HUDEP-2 (cell line): ENCODE measurements around the gene LSP1.
A peak's percentile ranks its signal among the peaks of the same experiment; 100 is the strongest.

Experiments
- DNase-seq, 76 experiments: peaks; one replicate each; lab custom pipeline; 2025; ENCODE audit not compliant: unreplicated experiment in 76 of 76; lab: John Stamatoyannopoulos, UW

The LSP1 gene

DNA sequence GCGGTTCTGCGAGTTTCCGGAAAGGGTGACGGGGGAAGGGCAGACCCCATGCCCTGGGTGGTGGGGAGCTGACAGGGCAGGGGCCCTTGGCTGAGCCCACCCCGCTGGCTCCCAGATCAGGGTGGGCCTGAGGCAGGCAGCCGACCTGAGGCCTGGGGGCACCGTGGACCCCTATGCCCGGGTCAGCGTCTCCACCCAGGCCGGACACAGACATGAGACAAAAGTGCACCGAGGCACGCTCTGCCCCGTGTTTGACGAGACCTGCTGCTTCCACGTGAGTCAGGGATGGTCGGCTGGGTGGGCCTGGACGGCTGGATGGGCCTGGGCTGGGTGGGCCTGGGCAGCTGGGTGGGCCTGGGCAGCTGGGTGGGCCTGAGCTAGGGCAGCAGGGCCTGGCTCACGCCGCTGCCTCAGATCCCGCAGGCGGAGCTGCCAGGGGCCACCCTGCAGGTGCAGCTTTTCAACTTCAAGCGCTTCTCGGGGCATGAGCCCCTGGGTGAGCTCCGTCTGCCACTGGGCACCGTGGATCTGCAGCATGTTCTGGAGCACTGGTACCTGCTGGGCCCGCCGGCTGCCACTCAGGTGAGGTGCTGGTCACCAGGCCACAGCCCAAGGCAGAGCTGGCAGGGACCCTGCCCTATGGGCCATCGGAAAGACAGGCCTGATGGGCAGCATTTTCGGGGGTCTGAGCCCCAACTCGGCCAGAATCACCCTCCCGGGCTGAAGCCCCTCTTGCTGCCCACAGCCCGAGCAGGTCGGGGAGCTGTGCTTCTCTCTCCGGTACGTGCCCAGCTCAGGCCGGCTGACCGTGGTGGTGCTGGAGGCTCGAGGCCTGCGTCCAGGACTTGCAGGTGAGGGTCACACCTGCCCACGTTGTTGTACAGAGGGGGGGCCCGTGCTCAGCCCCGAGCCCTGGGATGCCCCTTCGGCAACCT, 16.6 kb upstream of the LSP1 start:
- DNase-seq: no peak

DNA sequence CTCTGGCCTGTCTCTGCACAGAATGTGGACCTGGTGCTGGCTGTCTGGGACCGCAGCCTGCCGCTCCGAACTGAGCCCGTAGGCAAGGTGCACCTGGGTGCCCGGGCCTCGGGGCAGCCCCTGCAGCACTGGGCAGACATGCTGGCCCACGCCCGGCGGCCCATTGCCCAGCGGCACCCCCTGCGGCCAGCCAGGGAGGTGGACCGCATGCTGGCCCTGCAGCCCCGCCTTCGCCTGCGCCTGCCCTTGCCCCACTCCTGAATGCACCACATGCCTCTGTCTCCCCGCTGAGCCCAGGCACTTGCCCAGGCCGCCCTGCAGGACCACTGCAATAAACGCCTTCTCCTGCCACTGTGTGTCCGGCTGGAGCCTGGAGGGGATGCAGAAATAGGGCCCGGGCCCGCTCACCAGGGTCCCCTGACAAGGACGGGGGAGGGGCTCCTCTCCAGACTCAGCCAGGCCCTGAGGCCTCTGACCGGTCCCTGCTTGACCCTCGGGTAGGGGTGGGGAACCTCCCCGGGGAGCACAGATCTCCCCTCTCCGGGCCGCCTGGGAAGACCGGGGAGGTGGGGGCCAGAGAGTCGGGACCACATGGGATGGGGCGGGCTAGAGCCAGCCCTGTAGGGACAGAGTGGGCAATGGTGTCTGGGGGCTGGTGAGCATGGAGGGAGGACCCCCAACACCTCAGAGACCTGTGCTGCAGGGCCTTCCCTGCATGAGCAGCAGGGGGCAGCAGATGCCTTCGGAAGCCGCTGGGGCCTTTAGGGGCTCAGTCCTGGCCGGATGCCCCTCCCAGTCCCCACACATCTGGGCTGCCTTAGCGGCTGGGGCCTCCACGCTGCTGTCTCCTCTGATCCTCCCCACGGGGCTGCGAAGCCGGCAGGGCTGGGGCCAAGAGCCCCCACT, 15.5 kb upstream of the LSP1 start:
- peak in 27 of 76 experiments; percentile 5 to 52 (median 22) for DNase-seq

DNA sequence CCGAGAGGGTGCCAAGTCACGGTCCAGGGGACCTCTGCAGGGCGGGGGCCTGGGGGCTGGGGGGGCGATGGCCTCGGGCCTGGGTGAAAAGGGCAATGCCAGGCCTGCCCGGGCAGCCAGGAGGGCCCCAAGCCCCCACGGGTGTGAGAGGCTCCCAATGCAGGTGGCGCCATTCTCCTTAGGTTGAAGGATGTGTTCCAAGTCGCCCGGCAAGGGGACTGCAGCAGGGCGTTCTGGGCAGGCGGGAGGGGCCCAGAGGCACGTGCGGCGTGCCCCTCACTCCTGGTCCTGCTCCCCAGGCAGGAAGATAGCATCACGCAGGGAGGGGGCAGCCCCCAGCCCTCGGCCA, 14.8 kb upstream of the LSP1 start:
- DNase-seq: no peak

DNA sequence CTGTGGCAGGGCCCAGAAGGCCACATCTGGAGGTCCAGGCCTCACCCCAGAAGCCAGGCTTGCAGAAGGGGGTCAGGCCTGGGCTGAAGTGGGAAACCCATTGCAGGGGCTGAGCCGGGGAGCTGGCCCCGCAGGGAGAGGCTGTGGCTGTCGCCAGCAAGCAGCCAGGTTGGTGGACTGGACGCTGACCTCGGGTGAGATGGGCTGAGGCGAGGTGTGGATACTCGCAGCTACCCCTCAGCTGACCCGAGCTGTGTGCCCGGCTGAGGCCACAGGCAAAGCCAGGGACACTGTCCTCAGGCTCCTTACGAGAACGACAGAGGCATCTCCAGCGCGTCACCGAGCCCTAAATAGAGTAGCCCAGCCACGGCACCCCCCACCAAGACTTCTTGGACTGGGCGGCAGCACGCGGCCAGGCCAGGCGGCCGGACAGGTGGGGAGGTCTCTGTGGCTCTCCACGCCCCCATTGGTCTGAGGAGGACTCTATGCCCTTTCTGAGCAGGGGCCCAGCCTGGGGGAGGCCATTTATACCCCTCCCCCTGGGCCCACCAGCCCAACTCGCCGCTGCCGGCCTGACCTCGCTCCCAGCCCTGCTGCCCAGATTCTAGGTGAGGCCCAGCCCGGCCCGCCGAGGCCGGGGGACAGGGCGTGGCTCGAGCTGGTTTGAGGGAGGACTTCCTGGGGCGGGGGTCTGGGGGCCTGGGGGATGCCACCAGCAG, 14.3 kb upstream of the LSP1 start, which contains the start of gene TNNI2:
TNNI2 (plus strand) TSS at position 556 of the 719 bp plus-strand sequence. CDS start 716 bp downstream, outside the sequence.
- no peak for DNase-seq

DNA sequence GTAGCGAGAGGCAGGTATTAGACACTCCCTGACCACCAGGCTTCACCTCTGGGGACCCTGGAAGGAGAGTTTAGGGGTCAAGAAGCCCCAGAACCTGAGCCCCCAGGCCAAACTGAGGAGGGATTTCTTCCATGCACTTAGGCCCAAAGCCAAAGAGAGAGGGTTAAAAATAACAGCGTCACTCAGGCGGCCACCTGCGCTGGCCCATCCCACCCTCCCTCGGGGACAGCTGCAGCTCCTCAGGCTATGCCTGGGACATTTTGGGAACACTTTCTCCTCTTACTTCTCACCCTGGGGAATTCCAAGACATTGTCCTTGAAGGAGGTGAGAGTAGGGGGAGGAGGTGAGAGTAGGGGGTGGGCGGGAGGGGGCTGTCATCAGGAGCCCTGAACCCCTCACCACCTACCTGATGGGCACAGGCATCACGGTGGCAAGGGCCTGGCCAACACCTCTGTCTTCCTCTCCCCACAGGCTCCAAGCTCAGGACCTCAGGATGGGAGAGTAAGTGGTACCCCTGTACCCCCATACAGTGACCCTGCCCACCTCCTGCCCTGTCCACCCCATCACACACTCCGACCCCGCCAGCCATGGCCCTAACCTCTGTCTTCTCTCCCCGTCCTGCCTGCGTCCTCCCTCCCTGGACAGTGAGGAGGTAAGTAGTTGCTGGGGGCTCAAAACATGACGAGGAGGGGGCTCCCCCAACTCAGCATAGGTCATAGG, 13.5 kb upstream of the LSP1 start:
- DNase-seq: peak in 1 of 76 experiments; percentile 16

DNA sequence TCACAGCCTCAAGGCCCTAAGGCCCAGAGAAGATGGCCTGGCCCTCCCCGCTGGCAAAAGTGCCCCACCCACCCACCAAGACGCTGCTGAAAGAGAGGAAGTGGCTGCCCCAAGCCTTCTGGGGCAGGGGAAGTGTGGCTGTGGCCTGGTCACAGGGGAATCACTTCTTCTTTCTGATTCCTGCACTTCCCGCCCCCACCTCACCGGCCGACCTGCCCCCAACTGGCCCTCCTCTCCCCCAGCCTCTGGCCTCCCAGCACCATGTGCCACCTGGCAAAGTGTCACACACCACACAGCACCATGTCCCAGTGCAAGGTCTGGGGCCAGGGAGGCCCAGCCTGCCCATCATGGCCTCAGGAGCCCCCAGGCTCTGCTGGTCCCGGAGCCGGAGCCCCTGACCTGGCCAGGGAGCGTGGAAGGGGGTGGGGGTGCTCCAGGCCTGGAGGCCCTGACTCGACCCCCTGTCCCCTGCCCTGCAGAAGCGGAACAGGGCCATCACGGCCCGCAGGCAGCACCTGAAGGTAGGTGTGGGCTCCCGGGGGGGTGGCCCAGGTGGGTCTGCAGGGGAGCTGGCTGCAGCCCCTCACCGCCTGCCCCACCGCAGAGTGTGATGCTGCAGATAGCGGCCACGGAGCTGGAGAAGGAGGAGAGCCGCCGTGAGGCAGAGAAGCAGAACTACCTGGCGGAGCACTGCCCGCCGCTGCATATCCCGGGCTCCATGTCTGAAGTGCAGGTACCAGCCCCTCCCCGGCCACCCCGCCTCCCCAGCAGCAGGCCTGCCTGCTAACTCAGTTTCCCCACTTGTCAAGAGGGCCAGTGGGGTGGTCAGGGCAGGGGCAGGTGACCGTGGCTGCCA, 12.7 kb upstream of the LSP1 start:
- DNase-seq: no peak

DNA sequence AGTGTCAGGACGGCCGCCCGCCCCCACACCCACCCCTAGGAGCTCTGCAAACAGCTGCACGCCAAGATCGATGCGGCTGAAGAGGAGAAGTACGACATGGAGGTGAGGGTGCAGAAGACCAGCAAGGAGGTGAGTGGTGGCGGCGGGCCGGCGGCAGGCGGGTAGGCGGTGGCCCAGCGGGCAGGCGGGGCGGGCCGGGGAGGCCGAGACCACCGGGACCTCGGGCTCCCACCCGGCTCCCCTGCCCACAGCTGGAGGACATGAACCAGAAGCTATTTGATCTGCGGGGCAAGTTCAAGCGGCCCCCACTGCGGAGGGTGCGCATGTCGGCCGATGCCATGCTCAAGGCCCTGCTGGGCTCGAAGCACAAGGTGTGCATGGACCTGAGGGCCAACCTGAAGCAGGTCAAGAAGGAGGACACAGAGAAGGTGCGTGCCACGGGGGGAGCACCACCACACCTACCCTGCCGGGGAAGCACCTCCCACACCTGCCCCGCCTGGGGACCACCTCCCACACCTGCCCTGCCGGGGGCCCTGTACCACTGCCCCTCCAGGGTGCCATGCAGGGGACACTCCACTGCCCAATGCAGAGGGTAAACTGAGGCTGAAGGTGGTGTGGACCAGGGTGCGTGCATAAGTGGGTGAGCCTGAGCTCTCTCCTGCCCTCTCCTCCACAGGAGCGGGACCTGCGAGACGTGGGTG, 12.0 kb upstream of the LSP1 start:
- no peak for DNase-seq

DNA sequence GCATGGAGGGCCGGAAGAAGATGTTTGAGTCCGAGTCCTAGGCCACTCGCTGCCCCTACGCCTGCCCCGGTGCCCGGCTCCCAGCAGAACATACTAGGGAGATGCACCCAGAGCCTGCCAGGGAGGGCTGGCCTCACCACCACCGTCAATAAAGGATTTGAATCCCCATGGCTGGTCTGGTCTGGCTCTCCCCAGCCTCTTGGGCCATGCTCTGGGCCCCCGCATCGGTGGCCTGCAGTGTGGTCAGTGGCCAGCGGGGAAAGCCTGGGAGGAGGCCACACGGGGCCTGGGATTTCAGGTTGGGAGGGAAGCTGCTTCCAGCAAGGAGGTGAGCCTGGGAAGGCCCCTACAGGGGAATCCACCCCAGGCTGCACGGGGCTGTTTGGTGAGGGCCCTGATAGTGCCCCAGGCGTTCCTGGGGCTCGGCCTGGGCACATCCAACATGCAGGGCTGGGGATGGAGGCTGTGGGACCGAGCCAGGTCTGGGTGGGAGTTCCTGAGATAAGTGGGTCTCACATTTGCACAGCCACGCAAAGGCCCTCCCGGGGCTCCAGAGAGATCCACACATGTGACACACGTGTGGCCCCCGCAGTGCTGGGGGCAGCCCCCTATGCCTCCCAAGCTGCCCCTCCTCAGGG, 11.3 kb upstream of the LSP1 start:
- DNase-seq: no peak

DNA sequence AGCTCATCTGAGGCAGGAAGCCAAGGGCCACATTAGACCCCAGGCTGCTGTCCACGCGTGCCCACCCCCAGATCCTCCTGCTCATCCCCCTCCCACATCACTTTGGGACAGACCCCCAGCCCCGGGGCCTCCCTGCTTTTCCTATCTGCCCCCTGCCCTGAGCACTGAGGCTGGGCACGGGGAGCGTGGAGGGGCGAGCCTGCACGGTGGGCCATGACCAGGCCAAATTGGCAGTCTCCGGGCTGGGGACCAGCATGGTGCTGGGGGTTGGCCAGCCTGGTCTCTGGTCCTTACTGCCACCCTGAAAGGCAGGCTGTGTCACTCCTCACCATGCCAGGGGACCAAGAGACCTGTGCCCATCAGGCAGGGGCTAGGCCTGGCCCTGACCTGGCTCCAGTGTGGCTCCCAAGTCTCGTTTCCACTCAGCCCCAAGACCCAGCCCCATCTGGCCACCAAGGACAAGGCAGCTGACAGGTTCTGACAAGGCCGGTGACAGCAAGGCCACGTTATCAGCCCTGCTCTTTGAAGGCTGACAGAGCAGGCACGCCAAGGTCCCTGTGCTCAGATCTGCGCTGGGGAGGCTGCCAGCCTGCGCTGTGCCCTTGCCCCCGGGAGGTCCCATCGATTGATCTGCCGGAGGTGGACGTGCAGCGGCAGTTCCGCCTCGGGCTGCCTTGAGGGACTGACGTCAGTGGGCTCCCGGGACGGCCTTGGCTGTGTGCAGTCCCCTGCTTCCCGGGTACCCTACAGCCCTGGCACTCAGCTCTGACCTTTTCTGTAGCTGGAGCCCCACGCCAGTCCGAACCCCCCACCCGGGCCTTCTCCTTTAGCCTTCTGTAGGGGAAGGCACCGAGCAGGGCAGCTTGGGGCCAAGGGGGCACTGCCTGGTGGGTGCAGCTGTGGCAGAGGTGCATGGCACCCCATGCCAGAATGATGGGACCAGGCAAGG, 10.5 kb upstream of the LSP1 start:
- peak in 24 of 76 experiments; percentile 2 to 43 (median 30) for DNase-seq

DNA sequence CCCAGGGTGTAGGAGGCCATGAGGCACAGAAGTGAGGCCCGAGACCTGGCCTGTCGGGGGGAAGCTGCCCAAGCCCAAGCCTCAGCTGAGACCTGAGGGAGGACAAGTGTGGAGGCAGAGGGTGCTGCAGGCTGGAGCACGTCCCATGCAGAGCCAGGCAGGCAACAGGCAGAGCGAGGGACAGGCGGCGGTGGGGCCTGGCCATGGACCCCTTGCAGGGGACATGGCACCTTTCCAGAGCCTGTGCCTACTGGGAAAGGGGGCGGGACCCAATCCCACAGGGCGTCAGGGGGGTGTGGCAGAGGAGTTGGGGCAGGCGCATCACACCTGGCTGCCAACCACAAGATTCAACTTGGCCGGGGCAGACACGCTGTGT, 9.8 kb upstream of the LSP1 start:
- no peak for DNase-seq

DNA sequence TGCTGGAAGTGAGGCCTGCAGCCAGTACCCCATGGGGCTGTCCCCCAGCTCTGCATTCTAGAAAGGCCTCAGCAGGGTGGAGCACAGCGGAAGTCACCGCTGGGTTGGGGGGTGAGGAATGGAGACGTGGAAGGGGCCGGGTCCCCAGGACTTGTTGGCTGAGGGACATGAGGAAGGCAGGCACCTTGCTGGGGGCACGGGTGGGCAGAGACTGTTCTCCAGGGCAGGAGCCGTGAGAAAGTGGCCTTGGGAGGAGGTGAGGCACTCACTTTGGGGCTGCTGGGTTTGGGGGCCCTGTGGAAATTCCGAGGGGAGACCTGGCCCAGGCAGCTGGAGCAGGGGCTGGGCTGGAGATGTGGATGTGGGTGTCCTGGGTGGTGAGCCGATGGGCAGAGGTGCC, 9.1 kb upstream of the LSP1 start:
- no peak for DNase-seq

DNA sequence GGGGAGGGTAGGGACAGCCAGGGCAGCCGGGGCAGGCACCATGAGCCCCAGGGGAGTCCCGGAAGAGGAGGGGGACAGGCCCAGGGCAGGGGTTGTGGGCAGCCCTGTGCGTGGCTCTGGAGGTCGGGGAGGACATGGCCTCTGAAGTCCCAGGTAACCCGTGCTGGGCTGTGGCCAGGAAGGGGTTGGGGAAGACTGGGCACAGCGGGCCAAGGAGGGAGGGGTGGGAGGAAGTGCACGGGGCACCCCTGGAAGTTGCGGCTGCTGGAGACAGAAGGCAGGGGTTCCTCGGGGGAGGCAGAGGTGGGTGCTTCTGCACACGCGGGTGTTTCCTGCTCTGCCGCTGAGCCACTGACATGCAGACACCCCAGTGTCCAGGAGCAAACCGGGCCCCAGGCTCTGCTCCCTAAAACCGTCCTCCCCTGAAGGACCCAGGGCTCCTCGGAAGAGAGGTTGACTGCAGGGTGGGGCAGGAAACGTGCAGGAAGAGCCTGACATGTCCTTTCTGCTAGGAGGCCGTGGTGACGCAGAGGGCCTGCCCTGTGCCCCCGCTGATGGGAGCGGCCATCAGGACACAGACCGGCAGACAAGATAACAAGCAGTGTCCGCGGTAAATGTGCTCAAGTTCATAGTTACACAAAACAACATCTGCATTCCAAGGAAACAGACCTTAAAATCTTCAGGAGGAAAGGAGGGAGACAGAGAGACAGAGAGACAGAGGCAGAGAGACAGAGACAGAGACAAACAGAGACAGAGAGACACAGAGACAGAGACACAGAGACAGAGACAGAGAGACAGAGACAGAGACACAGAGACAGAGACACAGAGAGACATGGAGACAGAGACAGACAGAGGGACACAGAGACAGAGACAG, 8.4 kb upstream of the LSP1 start:
- peak in 73 of 76 experiments; percentile 13 to 80 (median 63) for DNase-seq

DNA sequence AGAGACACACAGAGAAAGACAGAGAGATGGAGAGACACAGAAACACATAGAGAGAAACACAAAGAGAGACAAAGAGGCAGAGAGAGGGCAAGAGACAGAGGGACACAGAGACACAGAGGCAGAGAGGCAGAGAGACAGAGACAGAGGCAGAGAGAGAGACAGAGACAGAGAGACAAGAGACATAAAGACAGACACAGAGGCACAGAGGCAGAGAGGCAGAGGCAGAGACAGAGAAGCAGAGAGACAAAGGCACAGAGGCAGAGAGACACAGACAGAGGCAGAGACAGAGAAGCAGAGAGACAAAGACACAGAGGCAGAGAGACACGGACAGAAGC, 7.8 kb upstream of the LSP1 start:
- DNase-seq: no peak

DNA sequence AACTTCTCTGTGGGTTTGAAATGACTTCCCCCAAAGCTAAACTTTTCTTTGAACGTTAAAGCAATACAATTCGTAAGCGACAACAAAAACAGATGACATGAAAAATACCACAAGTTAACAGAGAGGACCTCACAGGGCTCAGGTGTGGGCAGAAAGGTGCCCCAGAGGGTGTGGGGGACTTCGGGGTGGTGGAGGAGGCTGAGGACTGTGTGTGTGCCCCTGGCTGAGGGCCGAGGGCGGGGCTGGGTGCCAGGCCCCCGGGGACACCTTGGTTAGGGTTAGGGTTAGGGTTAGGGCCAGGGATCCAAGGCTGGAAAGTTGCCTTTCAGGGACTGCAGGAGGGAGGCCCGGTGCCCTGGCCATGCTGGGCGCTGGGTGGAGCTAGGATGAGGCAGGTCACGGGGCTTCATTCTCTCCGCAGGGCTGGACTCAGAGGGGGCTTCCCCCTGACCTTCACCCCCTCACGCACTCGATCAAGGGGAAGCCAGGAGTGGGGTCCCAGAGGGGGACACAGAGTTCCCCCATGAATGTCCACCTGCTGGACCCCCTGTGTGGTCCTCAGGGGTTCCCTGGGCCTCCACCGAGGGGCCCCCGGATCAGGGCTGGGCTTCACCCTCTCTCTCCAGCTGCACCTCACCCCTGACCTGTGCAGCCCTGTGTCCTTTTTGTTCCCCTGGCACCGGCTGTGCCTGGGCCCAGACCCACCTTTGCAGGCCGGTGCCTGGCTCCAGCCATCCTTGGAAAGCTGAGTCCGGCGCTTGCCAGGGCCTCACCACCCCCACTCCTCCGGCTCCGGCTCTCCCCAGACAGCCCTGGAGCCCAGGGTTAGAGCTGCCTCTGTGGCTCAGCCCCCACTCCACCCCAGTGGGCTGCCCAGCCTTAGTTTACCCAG, 7.1 kb upstream of the LSP1 start:
- DNase-seq: peak in 1 of 76 experiments; percentile 15

DNA sequence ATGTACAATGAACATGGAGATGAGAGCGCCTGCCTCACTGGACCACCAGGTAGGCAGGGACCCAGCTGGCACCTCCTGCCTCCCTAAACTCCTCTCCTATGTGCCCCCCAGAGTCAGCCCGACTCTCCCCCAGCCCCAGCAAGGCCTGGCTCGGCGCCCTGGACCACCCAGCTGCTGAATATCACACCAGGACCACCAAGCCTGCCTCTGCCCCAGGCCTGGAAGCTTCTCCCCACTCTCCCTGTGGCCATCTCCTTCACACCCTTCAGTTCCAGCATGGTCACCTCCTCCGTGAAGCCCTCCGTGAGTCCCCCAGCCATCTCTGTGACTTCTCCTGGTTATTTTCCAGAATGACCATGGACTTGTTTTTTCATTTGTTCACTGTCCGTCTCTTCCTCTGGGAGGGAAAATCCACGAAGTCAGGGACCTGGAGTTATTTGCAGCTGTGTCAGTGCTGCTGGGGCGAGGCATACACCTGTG, 6.4 kb upstream of the LSP1 start:
- no peak for DNase-seq
